Measurements from ENCODE around the gene NQO2.

NQO2 gene

DNA sequence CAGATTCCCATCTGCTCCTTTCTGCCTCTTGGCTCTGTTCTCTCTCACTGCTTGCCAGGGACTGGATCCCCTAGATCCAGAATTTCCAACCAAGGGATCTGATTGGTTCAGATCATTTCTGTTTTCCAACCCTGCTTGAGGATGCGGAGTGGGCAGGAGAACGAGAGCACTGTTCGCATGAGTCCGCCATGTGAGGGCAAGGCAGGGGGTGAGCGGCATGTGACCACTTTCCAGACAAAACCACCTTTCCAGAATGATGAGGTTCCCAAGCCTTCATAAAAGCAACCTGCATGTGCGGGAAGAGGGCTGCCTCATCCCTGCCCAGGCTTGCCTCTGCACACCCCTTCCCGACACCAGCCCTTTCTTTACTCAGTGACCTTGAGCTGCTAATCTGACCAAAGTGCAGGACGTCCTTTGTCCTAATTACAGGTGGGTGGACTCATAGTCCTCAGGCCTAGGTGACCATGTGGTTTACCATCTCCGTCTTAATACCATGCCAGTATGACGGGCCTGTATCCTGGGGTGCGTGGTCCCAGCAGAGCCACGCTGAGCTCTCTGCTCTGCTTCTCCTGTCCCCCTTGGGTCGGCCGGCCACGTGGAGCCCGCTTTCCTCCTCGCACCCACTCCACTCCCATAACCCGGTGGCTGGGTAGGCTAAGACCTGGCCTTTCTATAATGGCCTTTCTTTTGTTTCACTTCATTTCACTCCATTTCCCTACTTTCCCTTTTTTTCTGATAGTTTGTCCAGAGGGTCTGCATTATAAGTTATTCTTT, 14.4 kb downstream of the NQO2 start:
- no peak overlapping the region for H3K4me3 ChIP-seq (ENCODE audit: low read depth in 1 of 2, low read length in 2 of 2)
- no peak overlapping the region for H3K27ac ChIP-seq (ENCODE audit: low read length)
- no peaks in the 10 kb centered on the region for H3K27me3 ChIP-seq (ENCODE audit: insufficient read depth, low read length, poor library complexity)
- DNase-seq (no peak), ATAC-seq (ENCODE audit: insufficient read depth, low read depth) (no peak)
- TF ChIP-seq, protein P1, sequence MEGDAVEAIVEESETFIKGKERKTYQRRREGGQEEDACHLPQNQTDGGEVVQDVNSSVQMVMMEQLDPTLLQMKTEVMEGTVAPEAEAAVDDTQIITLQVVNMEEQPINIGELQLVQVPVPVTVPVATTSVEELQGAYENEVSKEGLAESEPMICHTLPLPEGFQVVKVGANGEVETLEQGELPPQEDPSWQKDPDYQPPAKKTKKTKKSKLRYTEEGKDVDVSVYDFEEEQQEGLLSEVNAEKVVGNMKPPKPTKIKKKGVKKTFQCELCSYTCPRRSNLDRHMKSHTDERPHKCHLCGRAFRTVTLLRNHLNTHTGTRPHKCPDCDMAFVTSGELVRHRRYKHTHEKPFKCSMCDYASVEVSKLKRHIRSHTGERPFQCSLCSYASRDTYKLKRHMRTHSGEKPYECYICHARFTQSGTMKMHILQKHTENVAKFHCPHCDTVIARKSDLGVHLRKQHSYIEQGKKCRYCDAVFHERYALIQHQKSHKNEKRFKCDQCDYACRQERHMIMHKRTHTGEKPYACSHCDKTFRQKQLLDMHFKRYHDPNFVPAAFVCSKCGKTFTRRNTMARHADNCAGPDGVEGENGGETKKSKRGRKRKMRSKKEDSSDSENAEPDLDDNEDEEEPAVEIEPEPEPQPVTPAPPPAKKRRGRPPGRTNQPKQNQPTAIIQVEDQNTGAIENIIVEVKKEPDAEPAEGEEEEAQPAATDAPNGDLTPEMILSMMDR (IDR thresholded peaks at IDR 0.05; ENCODE audit: borderline replicate concordance, extremely low read depth, low read length, poor library complexity, severe bottlenecking): no peak
- no peak for TF ChIP-seq EZH2 (IDR thresholded peaks at IDR 0.05; ENCODE audit: borderline replicate concordance, low read depth, low read length, severe bottlenecking)
- no peak overlapping the region for H3K4me2 ChIP-seq (ENCODE audit: insufficient read depth, low read length)
- H3K9ac ChIP-seq (ENCODE audit: low read depth, low read length): no peak overlapping the region
- H3K79me2 ChIP-seq (ENCODE audit: insufficient read depth, low read length): no peaks in the 10 kb centered on the region
- peaks cover 10% of the 10 kb centered on the region for H3K9me3 ChIP-seq (ENCODE audit: insufficient read depth, low read length, severe bottlenecking)
- H4K20me1 ChIP-seq (ENCODE audit: insufficient read depth, low read length): no peaks in the 10 kb centered on the region
- no peaks in the 10 kb centered on the region for H3K4me1 ChIP-seq (ENCODE audit: insufficient read depth, low read length)
- no peak overlapping the region for H2AFZ ChIP-seq (ENCODE audit: low read depth, low read length)
- H3K36me3 ChIP-seq (ENCODE audit: insufficient read depth, low read length): peaks cover 44% of the 10 kb centered on the region

DNA sequence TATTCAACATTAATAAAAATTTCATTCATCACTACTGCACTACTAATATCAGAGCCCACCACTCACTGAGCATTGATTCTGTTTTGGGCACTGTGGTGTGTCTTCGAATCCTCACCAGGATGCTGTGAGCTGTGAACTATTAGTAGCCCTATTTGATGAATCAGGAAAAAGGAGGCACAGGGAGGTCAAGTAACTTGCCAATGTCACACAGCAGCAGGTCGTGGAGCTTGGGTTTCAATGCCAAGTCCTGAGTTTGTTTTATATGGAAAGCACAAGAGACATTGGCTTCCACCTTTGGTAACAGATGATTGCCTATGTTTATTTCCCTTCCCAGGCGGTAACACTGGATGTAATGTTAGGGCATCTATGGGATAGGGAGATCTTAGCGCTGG, 15.0 kb downstream of the NQO2 start:
- H4K20me1 ChIP-seq (ENCODE audit: insufficient read depth, low read length): no peaks in the 10 kb centered on the region
- H3K27me3 ChIP-seq (ENCODE audit: insufficient read depth, low read length, poor library complexity): no peaks in the 10 kb centered on the region
- DNase-seq: no peak
- no peak overlapping the region for H3K4me3 ChIP-seq (ENCODE audit: low read depth in 1 of 2, low read length in 2 of 2)
- H3K9me3 ChIP-seq (ENCODE audit: insufficient read depth, low read length, severe bottlenecking): peaks cover 10% of the 10 kb centered on the region
- no peak overlapping the region for H3K9ac ChIP-seq (ENCODE audit: low read depth, low read length)
- H2AFZ ChIP-seq (ENCODE audit: low read depth, low read length): no peak overlapping the region
- peaks cover 42% of the 10 kb centered on the region for H3K36me3 ChIP-seq (ENCODE audit: insufficient read depth, low read length)
- H3K4me2 ChIP-seq (ENCODE audit: insufficient read depth, low read length): no peak overlapping the region
- no peak for TF ChIP-seq EZH2 (IDR thresholded peaks at IDR 0.05; ENCODE audit: borderline replicate concordance, low read depth, low read length, severe bottlenecking)
- TF ChIP-seq, protein P1 (IDR thresholded peaks at IDR 0.05; ENCODE audit: borderline replicate concordance, extremely low read depth, low read length, poor library complexity, severe bottlenecking): no peak
- H3K79me2 ChIP-seq (ENCODE audit: insufficient read depth, low read length): no peaks in the 10 kb centered on the region
- H3K4me1 ChIP-seq (ENCODE audit: insufficient read depth, low read length): no peaks in the 10 kb centered on the region
- no peak overlapping the region for H3K27ac ChIP-seq (ENCODE audit: low read length)
- no peak for ATAC-seq (ENCODE audit: insufficient read depth, low read depth)

DNA sequence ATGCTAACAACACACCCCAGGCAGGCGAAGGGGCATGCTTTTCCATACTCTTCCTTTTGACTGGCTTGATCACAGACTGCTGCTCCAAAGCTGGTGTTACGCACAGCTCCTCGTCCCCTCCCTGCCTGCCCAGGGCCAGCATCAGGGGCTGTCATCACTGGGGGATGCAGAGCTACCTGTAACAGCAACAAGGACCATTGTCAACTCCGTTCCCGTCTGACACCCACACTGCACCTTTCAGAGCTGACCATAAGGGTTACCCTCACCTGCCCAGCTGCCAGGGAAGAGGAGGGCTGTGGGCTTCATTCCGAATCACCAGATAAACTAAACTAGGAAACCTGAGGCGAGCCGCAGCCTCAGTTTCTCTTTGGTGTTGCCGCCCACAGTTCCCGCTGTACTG, 15.4 kb downstream of the NQO2 start:
- ATAC-seq (ENCODE audit: insufficient read depth, low read depth): no peak
- H2AFZ ChIP-seq (ENCODE audit: low read depth, low read length): no peak overlapping the region
- no peak for DNase-seq
- H3K27ac ChIP-seq (ENCODE audit: low read length): no peak overlapping the region
- no peak for TF ChIP-seq EZH2 (IDR thresholded peaks at IDR 0.05; ENCODE audit: borderline replicate concordance, low read depth, low read length, severe bottlenecking)
- TF ChIP-seq, protein P1 (IDR thresholded peaks at IDR 0.05; ENCODE audit: borderline replicate concordance, extremely low read depth, low read length, poor library complexity, severe bottlenecking): no peak
- H3K9ac ChIP-seq (ENCODE audit: low read depth, low read length): no peak overlapping the region
- H3K27me3 ChIP-seq (ENCODE audit: insufficient read depth, low read length, poor library complexity): no peaks in the 10 kb centered on the region
- no peaks in the 10 kb centered on the region for H3K4me1 ChIP-seq (ENCODE audit: insufficient read depth, low read length)
- H3K9me3 ChIP-seq (ENCODE audit: insufficient read depth, low read length, severe bottlenecking): peaks cover 10% of the 10 kb centered on the region
- H3K4me3 ChIP-seq (ENCODE audit: low read depth in 1 of 2, low read length in 2 of 2): no peak overlapping the region
- peaks cover 39% of the 10 kb centered on the region for H3K36me3 ChIP-seq (ENCODE audit: insufficient read depth, low read length)
- H3K79me2 ChIP-seq (ENCODE audit: insufficient read depth, low read length): no peaks in the 10 kb centered on the region
- no peaks in the 10 kb centered on the region for H4K20me1 ChIP-seq (ENCODE audit: insufficient read depth, low read length)
- no peak overlapping the region for H3K4me2 ChIP-seq (ENCODE audit: insufficient read depth, low read length)

Measured in DND-41 (cell line).